HEK293 (cell line): Measurements from ENCODE around the gene PDE1C.

Experiments
- CTCF ChIA-PET: fragments of 350-600 bp; formaldehyde crosslinking; extraction: SDS; loops from one replicate; lab custom pipeline; 2021; ENCODE audit warnings: antibody characterized with exemption; lab: Yijun Ruan, JAX
- POLR2A ChIA-PET: fragments of 300-600 bp; formaldehyde crosslinking; extraction: SDS; loops from one replicate; lab custom pipeline; 2020; ENCODE audit warnings: antibody characterized with exemption, inconsistent platforms; lab: Yijun Ruan, JAX
- H3K27ac ChIP-seq: fragments of 200-500 bp; sonication (Bioruptor generic); 2 replicates; pipeline ENCODE4 v1.5.1; 2014; ENCODE audit warnings: low read depth, low read length, control low read depth, inconsistent platforms; ENCODE audit errors: extremely low read depth
- H3K36me3 ChIP-seq, 2 experiments: fragments of 200-500 bp in 1 of 2; sonication (Bioruptor generic) in 1 of 2; 1 replicate in 1 of 2; 2 replicates in 1 of 2; pipeline ENCODE4 v1.5.1; 2014 to 2017; ENCODE audit warnings: inconsistent platforms in 2 of 2, low read length in 2 of 2; ENCODE audit not compliant: control insufficient read depth in 2 of 2, insufficient read depth in 1 of 2
- H3K4me1 ChIP-seq: fragments of 200-500 bp; sonication (Bioruptor generic); 2 replicates; pipeline ENCODE4 v1.5.1; 2014; ENCODE audit warnings: mild to moderate bottlenecking, low read length, inconsistent platforms; ENCODE audit not compliant: control insufficient read depth, insufficient read depth
- H3K4me3 ChIP-seq: 2 replicates; pipeline ENCODE4 v1.5.1; 2011; ENCODE audit warnings: low read depth, mild to moderate bottlenecking, control low read depth, low read length, moderate library complexity
- H3K9me3 ChIP-seq: fragments of 200-500 bp; sonication (Bioruptor generic); 2 replicates; pipeline ENCODE4 v1.5.1; 2014; ENCODE audit warnings: low read depth, low read length, inconsistent platforms; ENCODE audit not compliant: control insufficient read depth, insufficient read depth
- GFI1B ChIP-seq: fragments of 450-650 bp; formaldehyde crosslinking; IDR thresholded peaks from 2 replicates; pipeline ENCODE4 v1.5.1; 2016; ENCODE audit warnings: missing biosample characterization, missing genetic modification characterization
- MEIS1 ChIP-seq: sonication (generic); formaldehyde crosslinking; IDR thresholded peaks from 2 replicates; pipeline ENCODE4 v1.8.1; 2022; ENCODE audit warnings: missing genetic modification reagents, mild to moderate bottlenecking, borderline replicate concordance
- SP2 ChIP-seq: fragments of 450-650 bp; formaldehyde crosslinking; IDR thresholded peaks from 2 replicates; pipeline ENCODE4 v1.5.1; 2016; ENCODE audit warnings: missing biosample characterization, missing genetic modification characterization
- SP7 ChIP-seq: fragments of 450-650 bp; formaldehyde crosslinking; IDR thresholded peaks from 2 replicates; pipeline ENCODE4 v1.5.1; 2016; ENCODE audit warnings: missing biosample characterization, missing genetic modification characterization
- ZNF184 ChIP-seq: fragments of 450-650 bp; IDR thresholded peaks from 2 replicates; pipeline ENCODE4 v1.5.1; 2018; ENCODE audit warnings: missing biosample characterization, mild to moderate bottlenecking, missing genetic modification characterization
- ZNF24 ChIP-seq: fragments of 450-650 bp; formaldehyde crosslinking; IDR thresholded peaks from 2 replicates; pipeline ENCODE4 v1.5.1; 2016; ENCODE audit warnings: missing biosample characterization, missing genetic modification characterization
- ZNF394 ChIP-seq: fragments of 450-650 bp; formaldehyde crosslinking; IDR thresholded peaks from 2 replicates; pipeline ENCODE4 v1.5.1; 2016; ENCODE audit warnings: missing biosample characterization, missing genetic modification characterization, mild to moderate bottlenecking, moderate library complexity, borderline replicate concordance
- ZNF426 ChIP-seq: fragments of 450-650 bp; formaldehyde crosslinking; IDR thresholded peaks from 2 replicates; pipeline ENCODE4 v1.5.1; 2017; ENCODE audit warnings: missing biosample characterization, missing genetic modification characterization, mild to moderate bottlenecking, inconsistent platforms, moderate library complexity
- ZNF473 ChIP-seq: fragments of 450-650 bp; formaldehyde crosslinking; IDR thresholded peaks from 2 replicates; pipeline ENCODE4 v1.5.1; 2017; ENCODE audit warnings: missing biosample characterization, missing genetic modification characterization
- ZNF501 ChIP-seq: fragments of 450-650 bp; formaldehyde crosslinking; IDR thresholded peaks from 2 replicates; pipeline ENCODE4 v1.5.1; 2016; ENCODE audit warnings: missing biosample characterization, missing genetic modification characterization
- TF ChIP-seq, protein P1 (sequence below): fragments of 450-650 bp; formaldehyde crosslinking; IDR thresholded peaks from 2 replicates; pipeline ENCODE4 v1.5.1; 2016; ENCODE audit warnings: missing biosample characterization, missing genetic modification characterization
- TF ChIP-seq, protein P2 (sequence below): fragments of 450-650 bp; formaldehyde crosslinking; IDR thresholded peaks from 2 replicates; pipeline ENCODE4 v1.5.1; 2016; ENCODE audit warnings: missing biosample characterization, missing genetic modification characterization
- TF ChIP-seq, protein P3 (sequence below): fragments of 450-650 bp; formaldehyde crosslinking; IDR thresholded peaks from 2 replicates; pipeline ENCODE4 v1.5.1; 2017; ENCODE audit warnings: missing biosample characterization, missing genetic modification characterization
- TF ChIP-seq, protein P4 (sequence below): fragments of 450-650 bp; formaldehyde crosslinking; IDR thresholded peaks from 2 replicates; pipeline ENCODE4 v1.5.1; 2016; ENCODE audit warnings: missing biosample characterization, missing genetic modification characterization
- TF ChIP-seq, protein P5 (sequence below): sonication (generic); formaldehyde crosslinking; IDR thresholded peaks from 2 replicates; pipeline ENCODE4 v1.8.1; 2022; ENCODE audit warnings: mild to moderate bottlenecking, moderate library complexity, missing genetic modification reagents
- TF ChIP-seq, protein P6 (sequence below): fragments of 450-650 bp; formaldehyde crosslinking; IDR thresholded peaks from 2 replicates; pipeline ENCODE4 v1.5.1; 2016; ENCODE audit warnings: missing biosample characterization, missing genetic modification characterization
- TF ChIP-seq, protein P7 (sequence below): fragments of 450-650 bp; formaldehyde crosslinking; IDR thresholded peaks from 2 replicates; pipeline ENCODE4 v1.5.1; 2017; ENCODE audit warnings: missing biosample characterization, missing genetic modification characterization

The PDE1C gene

DNA sequence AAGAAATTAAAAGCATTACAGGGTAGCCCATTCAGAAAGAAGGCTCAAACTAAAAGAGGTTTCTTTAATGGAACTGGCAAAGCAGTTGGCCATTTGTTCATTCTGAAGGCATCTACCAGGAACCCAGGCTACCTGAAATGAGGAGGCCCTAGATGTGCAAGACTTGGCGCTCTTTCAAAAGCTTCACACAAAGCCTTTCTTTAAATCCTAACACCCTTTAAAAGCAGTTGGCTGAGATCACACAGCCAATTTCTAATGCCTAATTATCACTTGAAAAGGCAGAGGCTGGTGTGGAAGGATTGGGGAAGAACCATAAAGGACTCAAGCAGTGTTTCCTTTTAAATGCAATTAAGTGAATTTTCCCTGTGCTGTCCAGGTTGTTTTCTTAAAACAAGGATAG is 360.0 kb downstream of the PDE1C start:
- Histone ChIP-seq H3K4me1 (no peaks in the 10 kb centered on the region), H3K27ac (no peak overlapping the region), H3K36me3 (no peaks in the 10 kb centered on the region), H3K9me3 (no peaks in the 10 kb centered on the region), H3K4me3 (no peak overlapping the region)
- POLR2A ChIA-PET: no interaction called here
- TF ChIP-seq, protein P1, sequence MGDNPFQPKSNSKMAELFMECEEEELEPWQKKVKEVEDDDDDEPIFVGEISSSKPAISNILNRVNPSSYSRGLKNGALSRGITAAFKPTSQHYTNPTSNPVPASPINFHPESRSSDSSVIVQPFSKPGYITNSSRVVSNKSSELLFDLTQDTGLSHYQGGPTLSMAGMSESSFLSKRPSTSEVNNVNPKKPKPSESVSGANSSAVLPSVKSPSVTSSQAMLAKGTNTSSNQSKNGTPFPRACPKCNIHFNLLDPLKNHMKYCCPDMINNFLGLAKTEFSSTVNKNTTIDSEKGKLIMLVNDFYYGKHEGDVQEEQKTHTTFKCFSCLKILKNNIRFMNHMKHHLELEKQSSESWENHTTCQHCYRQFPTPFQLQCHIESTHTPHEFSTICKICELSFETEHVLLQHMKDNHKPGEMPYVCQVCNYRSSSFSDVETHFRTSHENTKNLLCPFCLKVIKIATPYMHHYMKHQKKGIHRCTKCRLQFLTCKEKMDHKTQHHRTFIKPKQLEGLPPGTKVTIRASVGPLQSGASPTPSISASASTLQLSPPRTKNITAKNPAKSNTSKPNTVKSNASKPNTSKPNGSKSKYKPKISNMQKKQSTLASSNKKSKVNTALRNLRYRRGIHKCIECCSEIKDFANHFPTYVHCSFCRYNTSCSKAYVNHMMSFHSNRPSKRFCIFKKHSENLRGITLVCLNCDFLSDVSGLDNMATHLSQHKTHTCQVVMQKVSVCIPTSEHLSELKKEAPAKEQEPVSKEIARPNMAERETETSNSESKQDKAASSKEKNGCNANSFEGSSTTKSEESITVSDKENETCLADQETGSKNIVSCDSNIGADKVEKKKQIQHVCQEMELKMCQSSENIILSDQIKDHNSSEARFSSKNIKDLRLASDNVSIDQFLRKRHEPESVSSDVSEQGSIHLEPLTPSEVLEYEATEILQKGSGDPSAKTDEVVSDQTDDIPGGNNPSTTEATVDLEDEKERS: no peak
- TF ChIP-seq SP2 (tag by site-specific recombination): no peak
- CTCF ChIA-PET: interaction anchor here (0.6 kb wide), 1 partner anchor 8 kb away, joined by 3 read pairs; no protein-coding TSS in a partner anchor

DNA sequence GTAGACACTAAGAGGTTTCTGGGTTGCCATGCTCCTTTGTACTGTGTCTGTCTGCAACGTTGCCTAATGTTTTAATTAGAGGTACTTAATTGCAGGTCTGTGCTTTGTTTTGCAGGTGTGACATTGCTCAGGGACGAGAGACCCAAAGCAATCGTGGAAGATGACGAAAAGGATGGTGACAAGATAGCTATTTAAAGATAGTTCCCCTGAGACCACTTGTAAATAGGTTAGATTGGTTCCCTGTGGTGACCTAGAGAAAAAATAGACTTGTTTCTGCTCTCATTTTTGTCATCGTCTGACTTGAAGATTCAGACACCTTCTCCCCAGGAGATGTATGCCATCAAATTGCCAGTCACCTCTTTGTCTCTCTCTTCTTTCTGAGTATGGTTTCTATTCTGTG is 363.1 kb downstream of the PDE1C start:
- Histone ChIP-seq H3K4me3 (no peak overlapping the region), H3K9me3 (no peaks in the 10 kb centered on the region), H3K27ac (no peak overlapping the region), H3K4me1 (no peaks in the 10 kb centered on the region), H3K36me3 (no peaks in the 10 kb centered on the region)
- TF ChIP-seq ZNF24 (tag by site-specific recombination): no peak
- TF ChIP-seq, protein P2, sequence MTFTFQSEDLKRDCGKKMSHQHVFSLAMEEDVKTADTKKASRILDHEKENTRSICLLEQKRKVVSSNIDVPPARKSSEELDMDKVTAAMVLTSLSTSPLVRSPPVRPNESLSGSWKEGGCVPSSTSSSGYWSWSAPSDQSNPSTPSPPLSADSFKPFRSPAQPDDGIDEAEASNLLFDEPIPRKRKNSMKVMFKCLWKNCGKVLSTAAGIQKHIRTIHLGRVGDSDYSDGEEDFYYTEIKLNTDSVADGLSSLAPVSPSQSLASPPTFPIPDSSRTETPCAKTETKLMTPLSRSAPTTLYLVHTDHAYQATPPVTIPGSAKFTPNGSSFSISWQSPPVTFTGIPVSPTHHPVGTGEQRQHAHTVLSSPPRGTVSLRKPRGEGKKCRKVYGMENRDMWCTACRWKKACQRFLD (tag by site-specific recombination): no peak
- TF ChIP-seq ZNF394 (tag by site-specific recombination): no peak
- TF ChIP-seq, protein P3, sequence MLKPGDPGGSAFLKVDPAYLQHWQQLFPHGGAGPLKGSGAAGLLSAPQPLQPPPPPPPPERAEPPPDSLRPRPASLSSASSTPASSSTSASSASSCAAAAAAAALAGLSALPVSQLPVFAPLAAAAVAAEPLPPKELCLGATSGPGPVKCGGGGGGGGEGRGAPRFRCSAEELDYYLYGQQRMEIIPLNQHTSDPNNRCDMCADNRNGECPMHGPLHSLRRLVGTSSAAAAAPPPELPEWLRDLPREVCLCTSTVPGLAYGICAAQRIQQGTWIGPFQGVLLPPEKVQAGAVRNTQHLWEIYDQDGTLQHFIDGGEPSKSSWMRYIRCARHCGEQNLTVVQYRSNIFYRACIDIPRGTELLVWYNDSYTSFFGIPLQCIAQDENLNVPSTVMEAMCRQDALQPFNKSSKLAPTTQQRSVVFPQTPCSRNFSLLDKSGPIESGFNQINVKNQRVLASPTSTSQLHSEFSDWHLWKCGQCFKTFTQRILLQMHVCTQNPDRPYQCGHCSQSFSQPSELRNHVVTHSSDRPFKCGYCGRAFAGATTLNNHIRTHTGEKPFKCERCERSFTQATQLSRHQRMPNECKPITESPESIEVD (tag by site-specific recombination): no peak
- TF ChIP-seq, protein P4, sequence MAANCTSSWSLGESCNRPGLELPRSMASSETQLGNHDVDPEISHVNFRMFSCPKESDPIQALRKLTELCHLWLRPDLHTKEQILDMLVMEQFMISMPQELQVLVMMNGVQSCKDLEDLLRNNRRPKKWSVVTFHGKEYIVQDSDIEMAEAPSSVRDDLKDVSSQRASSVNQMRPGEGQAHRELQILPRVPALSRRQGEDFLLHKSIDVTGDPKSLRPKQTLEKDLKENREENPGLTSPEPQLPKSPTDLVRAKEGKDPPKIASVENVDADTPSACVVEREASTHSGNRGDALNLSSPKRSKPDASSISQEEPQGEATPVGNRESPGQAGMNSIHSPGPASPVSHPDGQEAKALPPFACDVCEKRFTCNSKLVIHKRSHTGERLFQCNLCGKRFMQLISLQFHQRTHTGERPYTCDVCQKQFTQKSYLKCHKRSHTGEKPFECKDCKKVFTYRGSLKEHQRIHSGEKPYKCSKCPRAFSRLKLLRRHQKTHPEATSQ (tag by site-specific recombination): no peak
- no peak for TF ChIP-seq ZNF426
- no peak for TF ChIP-seq ZNF501 (tag by site-specific recombination)
- ChIA-PET CTCF (interaction anchor here (0.6 kb wide), 1 partner anchor 28 kb away, joined by 3 read pairs; no protein-coding TSS in a partner anchor), POLR2A (no interaction called here)

DNA sequence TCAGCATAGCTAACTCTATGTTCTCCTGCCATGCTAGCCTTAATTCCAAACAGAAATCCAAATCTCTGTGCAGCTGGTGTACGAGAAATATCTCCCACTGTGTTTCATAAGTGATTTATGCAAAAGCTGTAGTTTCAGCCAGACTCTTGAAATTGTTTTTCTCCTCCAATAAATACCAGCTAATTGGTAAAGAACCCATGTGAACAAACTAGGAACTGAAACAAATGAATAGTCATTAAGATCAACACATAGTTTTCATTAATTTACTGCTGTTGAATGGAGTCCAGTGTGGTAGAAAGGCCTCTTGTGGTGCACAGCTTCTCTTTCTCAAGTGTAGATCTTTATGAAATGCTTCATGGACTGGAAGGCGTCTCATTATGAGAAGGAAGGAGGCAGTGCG is 364.8 kb downstream of the PDE1C start:
- Histone ChIP-seq H3K36me3 (no peaks in the 10 kb centered on the region), H3K9me3 (no peaks in the 10 kb centered on the region), H3K27ac (no peak overlapping the region), H3K4me3 (no peak overlapping the region), H3K4me1 (no peaks in the 10 kb centered on the region)
- TF ChIP-seq ZNF184 (tag by site-specific recombination) (no peak), GFI1B (tag by site-specific recombination) (no peak), SP7 (no peak), MEIS1 (CRISPR knock-in tag) (no peak), ZNF473 (no peak)
- TF ChIP-seq, protein P5, sequence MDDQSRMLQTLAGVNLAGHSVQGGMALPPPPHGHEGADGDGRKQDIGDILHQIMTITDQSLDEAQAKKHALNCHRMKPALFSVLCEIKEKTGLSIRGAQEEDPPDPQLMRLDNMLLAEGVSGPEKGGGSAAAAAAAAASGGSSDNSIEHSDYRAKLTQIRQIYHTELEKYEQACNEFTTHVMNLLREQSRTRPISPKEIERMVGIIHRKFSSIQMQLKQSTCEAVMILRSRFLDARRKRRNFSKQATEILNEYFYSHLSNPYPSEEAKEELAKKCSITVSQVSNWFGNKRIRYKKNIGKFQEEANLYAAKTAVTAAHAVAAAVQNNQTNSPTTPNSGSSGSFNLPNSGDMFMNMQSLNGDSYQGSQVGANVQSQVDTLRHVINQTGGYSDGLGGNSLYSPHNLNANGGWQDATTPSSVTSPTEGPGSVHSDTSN (CRISPR knock-in tag): no peak
- TF ChIP-seq, protein P6, sequence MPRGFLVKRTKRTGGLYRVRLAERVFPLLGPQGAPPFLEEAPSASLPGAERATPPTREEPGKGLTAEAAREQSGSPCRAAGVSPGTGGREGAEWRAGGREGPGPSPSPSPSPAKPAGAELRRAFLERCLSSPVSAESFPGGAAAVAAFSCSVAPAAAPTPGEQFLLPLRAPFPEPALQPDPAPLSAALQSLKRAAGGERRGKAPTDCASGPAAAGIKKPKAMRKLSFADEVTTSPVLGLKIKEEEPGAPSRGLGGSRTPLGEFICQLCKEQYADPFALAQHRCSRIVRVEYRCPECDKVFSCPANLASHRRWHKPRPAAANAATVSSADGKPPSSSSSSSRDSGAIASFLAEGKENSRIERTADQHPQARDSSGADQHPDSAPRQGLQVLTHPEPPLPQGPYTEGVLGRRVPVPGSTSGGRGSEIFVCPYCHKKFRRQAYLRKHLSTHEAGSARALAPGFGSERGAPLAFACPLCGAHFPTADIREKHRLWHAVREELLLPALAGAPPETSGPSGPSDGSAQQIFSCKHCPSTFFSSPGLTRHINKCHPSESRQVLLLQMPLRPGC (tag by site-specific recombination): no peak
- TF ChIP-seq, protein P7, sequence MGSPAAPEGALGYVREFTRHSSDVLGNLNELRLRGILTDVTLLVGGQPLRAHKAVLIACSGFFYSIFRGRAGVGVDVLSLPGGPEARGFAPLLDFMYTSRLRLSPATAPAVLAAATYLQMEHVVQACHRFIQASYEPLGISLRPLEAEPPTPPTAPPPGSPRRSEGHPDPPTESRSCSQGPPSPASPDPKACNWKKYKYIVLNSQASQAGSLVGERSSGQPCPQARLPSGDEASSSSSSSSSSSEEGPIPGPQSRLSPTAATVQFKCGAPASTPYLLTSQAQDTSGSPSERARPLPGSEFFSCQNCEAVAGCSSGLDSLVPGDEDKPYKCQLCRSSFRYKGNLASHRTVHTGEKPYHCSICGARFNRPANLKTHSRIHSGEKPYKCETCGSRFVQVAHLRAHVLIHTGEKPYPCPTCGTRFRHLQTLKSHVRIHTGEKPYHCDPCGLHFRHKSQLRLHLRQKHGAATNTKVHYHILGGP (tag by site-specific recombination): no peak
- POLR2A ChIA-PET: no interaction called here
- CTCF ChIA-PET: no interaction called here
